ENCODE data around the gene FADS3. TPM values are rescaled to one million over a fixed set of nuclear protein-coding genes. Genes with fewer than 3 reads are reported as not detected.

FADS3 gene
- total and polyA plus RNA-seq, 9 of the 15 experiments (the other 6 are each of a cell fraction or from before 2014, with no cell fraction given): 0.97 to 148 (median 92.7) TPM

GRCh38 chr11:61919705-61920631, 28.6 kb upstream of the FADS3 start (continued):
- TF ChIP-seq ZBTB9 (CRISPR knock-in tag; IDR thresholded peaks at IDR 0.05): 0 out of 2 replicates have a peak, but pooled peaks have one; percentile 43
- 0 out of 2 replicates have a peak, but pooled peaks have one; percentile 16 for TF ChIP-seq THAP7 (CRISPR knock-in tag; IDR thresholded peaks at IDR 0.05)
- TF ChIP-seq CBFB (CRISPR knock-in tag; IDR thresholded peaks at IDR 0.05): 0 out of 2 replicates have a peak, but pooled peaks have one; percentile 19
- TF ChIP-seq ZNF717 (CRISPR knock-in tag; IDR thresholded peaks at IDR 0.05): no peak
- 0 out of 2 replicates have a peak, but pooled peaks have one; percentile 12 for TF ChIP-seq ZSCAN29 (IDR thresholded peaks at IDR 0.05)
- peak; percentile 41; the same call in 1 of the 2 replicates for TF ChIP-seq ETV5 (CRISPR knock-in tag; IDR thresholded peaks at IDR 0.05; ENCODE audit: low read depth)
- no peak for TF ChIP-seq ELF1 (tag; IDR thresholded peaks at IDR 0.05)
- TF ChIP-seq ZNF407 (IDR thresholded peaks at IDR 0.05; ENCODE audit: low read depth): peak; percentile 45; the same call in 1 of the 2 replicates
- no peak for TF ChIP-seq ATF3 (IDR thresholded peaks at IDR 0.05)
- TF ChIP-seq ATF3 (CRISPR knock-in tag; conservative IDR thresholded peaks at IDR 0.05): no peak
- no peak for TF ChIP-seq ZNF239 (CRISPR knock-in tag; IDR thresholded peaks at IDR 0.05)
- no peak for TF ChIP-seq SIX5 (IDR thresholded peaks at IDR 0.05; ENCODE audit: borderline replicate concordance in 1 of 2, insufficient read depth in 1 of 2, low read depth in 1 of 2, low read length in 2 of 2)
- peak; percentile 50 for TF ChIP-seq CHD1 (IDR thresholded peaks at IDR 0.05; ENCODE audit: low read length)
- TF ChIP-seq TOE1 (IDR thresholded peaks at IDR 0.05; ENCODE audit: borderline replicate concordance): peak; percentile 72
- no peak for TF ChIP-seq TOE1 (CRISPR knock-in tag; IDR thresholded peaks at IDR 0.05; ENCODE audit: borderline replicate concordance, low read depth)
- TF ChIP-seq ZNF184 (CRISPR knock-in tag; IDR thresholded peaks at IDR 0.05): no peak
- peak; percentile 43; the same call in 1 of the 2 replicates for TF ChIP-seq POLR2A (conservative IDR thresholded peaks at IDR 0.05)

All from K562 (cell line).